HG03025 (cell line): Measurements from ENCODE around the gene SYNPO2L.
"Not testable (repeated sequence)": the region's sequence is repeated elsewhere in the genome, so short reads cannot be mapped to it uniquely, and the experiment has no call there.

Experiments
- ATAC-seq: cut with Tn5 transposase; IDR thresholded peaks from one replicate; pipeline ENCODE4 v1.9.1; 2021; ENCODE audit warnings: mild to moderate bottlenecking, moderate library complexity; ENCODE audit not compliant: unreplicated experiment, low FRiP score

Gene SYNPO2L

GRCh38 chr10:73655990-73656298, at the start of gene SYNPO2L:
Gene SYNPO2L, minus strand, starts transcription at chr10:73656029. Its CDS starts 107 bp downstream, at chr10:73655922.
- no peak for ATAC-seq

DNA sequence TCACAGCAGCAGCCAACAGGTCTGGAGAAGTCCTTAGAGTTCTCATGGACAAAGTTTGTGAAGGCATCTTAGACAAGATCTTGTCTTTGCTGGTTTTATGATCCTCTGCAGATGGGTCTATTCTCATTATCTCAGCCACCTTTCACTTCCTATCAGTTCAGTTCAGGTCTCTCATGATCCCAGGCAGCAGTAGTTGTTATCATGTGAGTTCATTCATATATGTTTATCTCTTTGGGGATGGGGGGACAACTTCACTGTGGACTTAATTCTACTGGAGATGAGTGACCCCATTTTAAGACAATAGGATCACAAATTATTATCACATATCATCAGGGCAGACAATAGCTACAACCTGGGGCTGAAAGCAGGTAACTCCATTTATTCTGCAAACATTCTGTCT, 48.1 kb upstream of the SYNPO2L start:
- ATAC-seq, result not testable (repeated sequence)

DNA sequence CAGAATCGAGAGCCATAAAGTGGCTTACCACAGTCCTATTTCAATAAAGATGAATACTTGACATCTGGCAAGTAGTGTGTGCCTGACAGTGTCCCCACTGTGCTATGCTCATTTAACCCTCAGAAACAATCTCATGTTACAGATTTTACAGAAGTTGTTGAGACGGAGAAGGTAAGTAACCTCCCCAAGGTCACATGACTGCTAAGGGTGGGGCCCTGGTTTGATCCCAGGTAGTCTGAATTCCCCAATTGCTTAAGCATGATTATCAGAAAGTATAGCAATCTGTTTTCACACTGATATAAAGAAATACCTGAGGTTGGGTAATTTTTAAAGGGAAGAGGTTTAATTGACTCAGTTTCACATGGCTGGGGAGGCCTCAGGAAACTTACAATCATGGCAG, 43.0 kb upstream of the SYNPO2L start:
- ATAC-seq, result not testable (repeated sequence)

- ATAC-seq, result not testable (repeated sequence)
These were observed 41.9 kb upstream of the SYNPO2L start, which contains the start of gene AGAP5 for GRCh38 chr10:73697675-73698159. Gene AGAP5, minus strand, starts transcription at chr10:73698109. Its CDS starts 354 bp downstream, at chr10:73697755.

DNA sequence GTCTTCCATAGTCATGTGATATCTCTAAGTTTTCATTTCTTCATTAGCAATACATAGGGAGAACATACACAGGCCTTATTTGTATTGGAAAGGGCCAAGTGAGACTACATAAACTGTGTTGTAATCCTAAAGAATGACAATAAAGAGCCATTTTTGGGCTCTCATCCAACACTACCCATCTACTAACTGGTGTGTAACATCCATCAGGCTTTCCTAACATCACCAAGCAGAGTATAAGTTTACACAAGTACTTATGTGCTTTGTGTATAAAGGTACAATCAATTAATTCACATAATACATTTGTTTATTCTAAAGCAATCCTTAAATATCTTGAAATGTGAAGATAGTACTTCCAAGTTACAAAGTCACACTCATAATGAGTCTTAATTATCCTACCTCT, 39.5 kb upstream of the SYNPO2L start:
- ATAC-seq, result not testable (repeated sequence)

GRCh38 chr10:73690755-73691154, 34.9 kb upstream of the SYNPO2L start:
- not testable (repeated sequence) for ATAC-seq

- not testable (repeated sequence) for ATAC-seq
These were observed 33.8 kb upstream of the SYNPO2L start for GRCh38 chr10:73689596-73689995.

GRCh38 chr10:73687641-73688040, 31.8 kb upstream of the SYNPO2L start:
- ATAC-seq, result not testable (repeated sequence)

GRCh38 chr10:73674546-73674945, 18.7 kb upstream of the SYNPO2L start:
- ATAC-seq, result not testable (repeated sequence)

DNA sequence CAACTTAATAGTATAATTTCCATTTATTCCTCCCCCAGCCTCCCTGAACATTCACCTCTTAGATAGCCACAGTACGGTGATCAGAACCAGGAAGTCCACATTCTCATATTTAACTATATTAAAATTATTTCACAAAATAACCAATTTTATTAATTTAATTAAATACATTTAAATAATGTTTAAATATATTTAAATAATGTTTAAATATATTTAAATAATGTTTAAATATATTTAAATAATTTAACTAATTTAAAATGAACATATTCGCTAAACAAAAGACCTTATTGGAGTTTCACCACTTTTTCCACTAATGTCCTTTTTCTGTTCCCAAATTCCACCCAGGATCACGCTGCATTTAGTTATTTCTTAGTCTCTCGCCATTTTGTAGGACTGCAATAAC, 12.5 kb upstream of the SYNPO2L start:
- ATAC-seq, result not testable (repeated sequence)

DNA sequence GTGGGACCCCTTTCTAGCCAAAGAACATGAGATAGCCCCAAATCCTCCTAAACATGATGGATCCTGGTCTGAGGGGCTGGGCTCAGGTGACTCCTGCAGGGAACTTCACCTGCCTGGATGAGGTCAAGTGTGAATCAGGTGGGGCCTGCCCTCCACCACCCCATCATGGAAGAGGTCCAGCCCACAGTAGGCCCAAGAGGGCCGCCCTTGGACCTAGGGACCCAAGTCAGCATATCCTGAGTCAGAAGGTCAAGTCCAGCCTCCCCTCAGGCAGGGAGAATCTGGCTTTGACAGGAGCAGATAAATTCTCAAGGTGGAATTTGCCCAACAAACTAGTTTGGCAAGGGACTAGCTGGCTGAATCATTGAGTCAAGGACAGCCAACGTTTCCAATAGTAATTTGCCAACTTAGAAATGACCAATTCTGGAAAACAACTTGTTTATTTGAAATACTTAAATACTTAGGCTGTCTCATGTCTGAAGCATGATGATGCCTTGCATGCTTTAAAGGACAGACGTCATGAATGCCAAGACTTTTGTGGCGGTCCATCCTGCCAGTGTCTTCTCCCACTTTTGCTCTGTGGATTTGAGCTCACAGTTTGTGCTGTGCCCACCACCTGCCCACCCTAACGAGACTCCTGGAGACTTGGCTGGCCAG, 10.5 kb upstream of the SYNPO2L start:
- not testable (repeated sequence) for ATAC-seq

DNA sequence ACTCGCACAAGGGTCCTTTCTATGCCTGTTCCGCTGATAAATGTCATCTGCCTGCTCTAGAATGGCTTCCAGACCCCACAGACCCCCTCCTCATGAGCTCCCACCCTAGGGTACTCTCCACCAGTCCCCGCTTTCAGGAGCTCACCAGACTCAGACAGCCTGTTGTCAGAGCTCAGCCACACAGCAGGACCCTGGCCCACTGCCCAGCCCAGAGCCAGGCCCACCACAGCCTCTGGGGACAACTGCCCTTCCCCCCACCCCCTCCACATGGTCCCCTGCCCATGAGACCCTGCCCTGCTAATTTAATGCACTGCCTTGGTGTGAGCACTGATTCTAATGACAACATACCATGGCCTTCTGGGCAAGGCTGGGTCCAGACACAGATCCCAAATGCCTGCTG, 9.8 kb upstream of the SYNPO2L start:
- ATAC-seq, result not testable (repeated sequence)

GRCh38 chr10:73664156-73665040, 8.6 kb upstream of the SYNPO2L start:
- ATAC-seq, result not testable (repeated sequence)

GRCh38 chr10:73663621-73664020, 7.8 kb upstream of the SYNPO2L start:
- ATAC-seq, result not testable (repeated sequence)

- ATAC-seq, result not testable (repeated sequence)
These were observed 6.9 kb upstream of the SYNPO2L start for GRCh38 chr10:73662705-73663104.

- ATAC-seq, result no peak
These were observed 406 bp downstream of the SYNPO2L start for GRCh38 chr10:73655257-73655989.

GRCh38 chr10:73653701-73654100, 2.1 kb downstream of the SYNPO2L start:
- no peak for ATAC-seq

DNA sequence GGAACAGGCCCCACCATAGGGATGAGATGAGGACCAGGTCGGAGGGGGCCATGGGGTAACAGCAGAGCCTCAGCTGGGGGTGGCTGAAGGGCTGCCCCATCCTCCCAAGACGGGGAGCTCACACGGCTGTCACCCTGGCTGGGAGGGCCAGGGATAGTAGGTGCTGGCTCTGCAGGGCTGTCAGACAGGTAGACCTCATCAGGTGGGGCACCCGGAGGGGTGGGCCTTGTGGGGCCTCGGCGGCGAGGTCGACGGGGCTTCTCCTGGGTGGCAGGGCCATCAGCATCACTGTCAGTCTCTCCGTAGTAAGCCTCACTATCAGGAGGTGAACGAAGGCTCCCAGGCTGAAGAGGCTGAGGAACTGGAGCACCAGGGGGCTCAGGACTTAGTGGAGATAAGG, 2.6 kb downstream of the SYNPO2L start:
- no peak for ATAC-seq

DNA sequence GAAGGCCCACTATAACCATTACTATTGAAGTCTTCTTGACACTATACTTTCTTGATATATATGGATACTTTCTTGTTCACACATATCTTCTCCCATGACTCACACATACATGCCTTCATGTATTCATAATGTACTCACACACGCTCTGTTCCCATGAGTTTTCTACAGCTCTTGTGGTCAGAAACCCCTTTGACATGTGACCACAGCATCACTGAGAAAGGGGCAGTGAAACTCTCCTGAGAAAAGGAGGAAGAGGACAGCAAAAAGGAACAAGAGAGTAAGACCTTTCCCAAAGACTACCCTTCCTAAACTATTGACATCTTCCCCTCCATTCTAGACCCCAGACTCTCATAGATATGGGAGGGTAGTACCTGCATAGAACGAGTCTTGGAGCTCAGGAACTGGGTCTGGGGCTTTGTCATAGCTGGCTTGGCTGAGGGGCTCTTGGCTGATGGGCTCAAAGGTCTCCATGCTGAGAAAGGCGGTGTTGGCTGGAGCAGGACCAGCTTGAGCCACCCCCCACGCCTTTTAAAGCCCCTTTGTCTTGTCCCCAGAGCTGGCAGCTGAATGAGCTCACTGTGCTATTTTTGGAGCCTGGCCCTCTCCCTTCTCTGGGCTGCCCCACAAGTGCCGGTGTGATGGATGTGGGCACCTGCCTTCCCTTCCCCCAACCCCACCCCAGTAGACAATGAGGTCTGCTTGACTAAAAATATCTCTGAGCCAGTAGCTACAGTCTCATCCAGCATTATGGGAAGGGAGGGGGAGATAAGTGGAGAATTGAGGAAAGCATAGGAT, 5.1 kb downstream of the SYNPO2L start:
- no peak for ATAC-seq
